ENCODE data around the gene SP110.

- TF ChIP-seq CTCF (conservative IDR thresholded peaks at IDR 0.05; ENCODE audit: low read depth, low read length) (no peak), EZH2 (IDR thresholded peaks at IDR 0.05; ENCODE audit: low read length, unreplicated experiment) (no peak)
Observed at GRCh38 chr2:230262246-230262645, 42.5 kb upstream of the SP110 start.

Data from PC-3 (cell line).